Measurements from ENCODE around the gene KLHL20. TPM values are rescaled to one million over a fixed set of nuclear protein-coding genes. Genes with fewer than 3 reads are reported as not detected.

Gene KLHL20
- total RNA-seq, 1 experiment from 2014 or later = 15.3 TPM

DNA sequence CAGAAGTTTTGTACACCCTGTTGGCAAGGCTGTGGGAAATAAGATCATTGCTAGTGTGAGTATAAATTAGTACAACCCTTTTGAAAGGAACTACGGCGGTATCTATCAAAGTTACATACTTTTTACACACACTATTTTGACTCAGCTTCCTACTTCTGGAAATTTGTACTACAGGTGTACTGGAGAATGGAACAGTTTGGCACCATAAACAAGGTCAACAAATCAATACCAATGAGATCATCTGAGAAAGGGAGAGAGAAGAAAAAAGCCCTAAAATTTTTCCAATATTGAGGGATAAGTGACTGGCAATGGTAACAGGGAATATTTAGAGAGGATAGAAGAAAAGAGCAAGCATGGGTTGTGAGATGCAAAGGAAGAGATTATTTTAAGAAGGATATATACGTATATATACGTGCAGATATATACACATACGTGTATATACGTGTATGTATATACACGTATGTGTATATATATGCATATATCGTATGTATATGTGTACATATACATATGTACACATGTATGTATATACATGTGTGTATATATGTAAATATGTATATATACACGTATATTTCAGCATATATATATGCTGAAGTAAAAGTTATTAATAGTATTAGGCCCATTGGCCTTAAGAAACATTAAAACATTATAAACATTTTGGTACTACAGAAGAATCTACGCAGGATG is 27.6 kb downstream of the KLHL20 start:
- Histone ChIP-seq H3F3A (ENCODE audit: insufficient read depth, low read depth) (no peaks in the 10 kb centered on the region), H4K20me1 (ENCODE audit: insufficient read depth) (no peaks in the 10 kb centered on the region), H3K36me3 (ENCODE audit: low read depth) (no peaks in the 10 kb centered on the region), H3K9me2 (ENCODE audit: insufficient read depth) (no peaks in the 10 kb centered on the region), H3K27ac (no peak overlapping the region), H3K4me3 (no peak overlapping the region), H3K27me3 (ENCODE audit: insufficient read depth, low read depth) (no peaks in the 10 kb centered on the region), H3K79me2 (ENCODE audit: low read depth) (no peaks in the 10 kb centered on the region), H3K9me3 (ENCODE audit: insufficient read depth, low read depth) (no peaks in the 10 kb centered on the region), H3K4me2 (no peak overlapping the region), H2AFZ (no peak overlapping the region), H3K4me1 (replicated peaks; ENCODE audit: insufficient read depth) (no peaks in the 10 kb centered on the region)
- ChIA-PET POLR2A (ENCODE audit: unreplicated experiment) (interaction anchor here (0.7 kb wide), 1 partner anchor 187 kb away, joined by 6 read pairs; no protein-coding TSS in a partner anchor), CTCF (no interaction called here)
- intact Hi-C loops (cut with micrococcal nuclease; ENCODE audit: unreplicated experiment) = no loop called here
- TF ChIP-seq, protein P1, sequence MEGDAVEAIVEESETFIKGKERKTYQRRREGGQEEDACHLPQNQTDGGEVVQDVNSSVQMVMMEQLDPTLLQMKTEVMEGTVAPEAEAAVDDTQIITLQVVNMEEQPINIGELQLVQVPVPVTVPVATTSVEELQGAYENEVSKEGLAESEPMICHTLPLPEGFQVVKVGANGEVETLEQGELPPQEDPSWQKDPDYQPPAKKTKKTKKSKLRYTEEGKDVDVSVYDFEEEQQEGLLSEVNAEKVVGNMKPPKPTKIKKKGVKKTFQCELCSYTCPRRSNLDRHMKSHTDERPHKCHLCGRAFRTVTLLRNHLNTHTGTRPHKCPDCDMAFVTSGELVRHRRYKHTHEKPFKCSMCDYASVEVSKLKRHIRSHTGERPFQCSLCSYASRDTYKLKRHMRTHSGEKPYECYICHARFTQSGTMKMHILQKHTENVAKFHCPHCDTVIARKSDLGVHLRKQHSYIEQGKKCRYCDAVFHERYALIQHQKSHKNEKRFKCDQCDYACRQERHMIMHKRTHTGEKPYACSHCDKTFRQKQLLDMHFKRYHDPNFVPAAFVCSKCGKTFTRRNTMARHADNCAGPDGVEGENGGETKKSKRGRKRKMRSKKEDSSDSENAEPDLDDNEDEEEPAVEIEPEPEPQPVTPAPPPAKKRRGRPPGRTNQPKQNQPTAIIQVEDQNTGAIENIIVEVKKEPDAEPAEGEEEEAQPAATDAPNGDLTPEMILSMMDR (conservative IDR thresholded peaks at IDR 0.05) = no peak
- no peak for TF ChIP-seq EZH2 (IDR thresholded peaks at IDR 0.05; ENCODE audit: low read depth)
- no TSS peak for BruUV-seq (replicated peaks)
- no peak for DNase-seq

DNA sequence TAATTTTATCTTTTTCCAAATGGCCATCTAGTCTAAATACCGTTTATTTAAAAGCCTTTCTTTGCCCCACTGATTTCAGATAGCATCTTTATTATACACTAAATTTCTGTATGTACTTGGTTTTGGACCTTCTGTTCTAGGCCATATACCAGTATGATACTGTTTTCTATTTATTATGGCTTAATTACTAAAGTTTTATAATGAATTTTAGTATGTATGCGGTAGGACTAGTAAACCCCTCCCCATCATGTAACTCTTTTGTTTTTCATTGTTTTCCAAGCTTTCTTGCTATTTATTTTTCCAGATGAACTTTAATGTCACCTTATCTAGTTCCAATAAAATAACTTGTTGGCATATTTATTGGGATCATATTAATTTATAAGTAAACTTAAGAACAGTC is 29.9 kb downstream of the KLHL20 start:
- Histone ChIP-seq H3K27me3 (ENCODE audit: insufficient read depth, low read depth) (no peaks in the 10 kb centered on the region), H3K27ac (no peak overlapping the region), H3K4me2 (no peak overlapping the region), H3K4me1 (replicated peaks; ENCODE audit: insufficient read depth) (no peaks in the 10 kb centered on the region), H3K79me2 (ENCODE audit: low read depth) (no peaks in the 10 kb centered on the region), H4K20me1 (ENCODE audit: insufficient read depth) (no peaks in the 10 kb centered on the region), H3K9me3 (ENCODE audit: insufficient read depth, low read depth) (no peaks in the 10 kb centered on the region), H3F3A (ENCODE audit: insufficient read depth, low read depth) (no peaks in the 10 kb centered on the region), H3K4me3 (no peak overlapping the region), H3K9me2 (ENCODE audit: insufficient read depth) (no peaks in the 10 kb centered on the region), H3K36me3 (ENCODE audit: low read depth) (no peaks in the 10 kb centered on the region), H2AFZ (no peak overlapping the region)
- intact Hi-C loops (cut with micrococcal nuclease; ENCODE audit: unreplicated experiment) = no loop called here
- POLR2A ChIA-PET (ENCODE audit: unreplicated experiment) = no interaction called here
- BruUV-seq (replicated peaks) = no TSS peak
- CTCF ChIA-PET = no interaction called here
- DNase-seq = no peak
- no peak for TF ChIP-seq EZH2 (IDR thresholded peaks at IDR 0.05; ENCODE audit: low read depth)
- TF ChIP-seq, protein P1 (conservative IDR thresholded peaks at IDR 0.05) = no peak

DNA sequence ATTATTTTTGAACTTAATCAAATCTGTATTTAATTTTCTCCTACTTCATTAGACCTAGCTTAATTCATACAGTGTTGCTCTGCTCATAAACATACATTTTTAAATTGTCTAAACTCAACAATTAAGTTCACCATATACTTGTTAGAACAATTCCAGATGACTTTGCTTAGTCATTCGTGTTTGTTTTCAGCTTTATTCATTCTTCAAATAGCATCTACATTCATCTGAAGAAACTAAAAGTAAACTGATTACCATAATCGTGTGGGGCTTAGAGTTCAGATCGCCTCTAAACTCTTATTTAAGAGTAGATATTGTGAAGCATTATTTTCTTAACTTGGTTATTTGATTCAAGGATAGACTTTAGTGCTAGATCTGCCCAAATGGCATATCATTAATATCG is 34.4 kb downstream of the KLHL20 start:
- BruUV-seq (replicated peaks) = no TSS peak
- DNase-seq = no peak
- Histone ChIP-seq H4K20me1 (ENCODE audit: insufficient read depth) (no peaks in the 10 kb centered on the region), H3K36me3 (ENCODE audit: low read depth) (no peaks in the 10 kb centered on the region), H2AFZ (no peak overlapping the region), H3K4me2 (no peak overlapping the region), H3K9me3 (ENCODE audit: insufficient read depth, low read depth) (no peaks in the 10 kb centered on the region), H3K4me3 (no peak overlapping the region), H3F3A (ENCODE audit: insufficient read depth, low read depth) (no peaks in the 10 kb centered on the region), H3K27me3 (ENCODE audit: insufficient read depth, low read depth) (no peaks in the 10 kb centered on the region), H3K27ac (no peak overlapping the region), H3K79me2 (ENCODE audit: low read depth) (no peaks in the 10 kb centered on the region), H3K9me2 (ENCODE audit: insufficient read depth) (no peaks in the 10 kb centered on the region), H3K4me1 (replicated peaks; ENCODE audit: insufficient read depth) (no peaks in the 10 kb centered on the region)
- intact Hi-C loops (cut with micrococcal nuclease; ENCODE audit: unreplicated experiment) = no loop called here
- TF ChIP-seq, protein P1 (conservative IDR thresholded peaks at IDR 0.05) = no peak
- TF ChIP-seq EZH2 (IDR thresholded peaks at IDR 0.05; ENCODE audit: low read depth) = no peak
- ChIA-PET POLR2A (ENCODE audit: unreplicated experiment) (no interaction called here), CTCF (no interaction called here)

All from PC-9 (cell line).